Astrocyte of the cerebellum (primary cell): ENCODE results near the gene SIK1.

ENCODE experiments used
- DNase-seq: peaks from one replicate; pipeline ENCODE4 v3.0.0-alpha.2; 2011; ENCODE audit warnings: low read depth
- H3K4me3 ChIP-seq: 2 replicates; pipeline ENCODE4 v1.5.1; 2011; ENCODE audit warnings: mild to moderate bottlenecking, low read depth, low read length, moderate library complexity
- in situ Hi-C: cut with HindIII; loops from 2 replicates; pipeline ENCODE4 v1.10.0; 2017; ENCODE audit warnings: low sequenced_read_pairs
- TF ChIP-seq, protein P1 (sequence below): IDR thresholded peaks from 2 replicates; pipeline ENCODE4 v1.5.1; 2012; ENCODE audit warnings: low read length, low read depth, moderate library complexity, mild to moderate bottlenecking; ENCODE audit errors: missing control alignments

SIK1 gene

DNA sequence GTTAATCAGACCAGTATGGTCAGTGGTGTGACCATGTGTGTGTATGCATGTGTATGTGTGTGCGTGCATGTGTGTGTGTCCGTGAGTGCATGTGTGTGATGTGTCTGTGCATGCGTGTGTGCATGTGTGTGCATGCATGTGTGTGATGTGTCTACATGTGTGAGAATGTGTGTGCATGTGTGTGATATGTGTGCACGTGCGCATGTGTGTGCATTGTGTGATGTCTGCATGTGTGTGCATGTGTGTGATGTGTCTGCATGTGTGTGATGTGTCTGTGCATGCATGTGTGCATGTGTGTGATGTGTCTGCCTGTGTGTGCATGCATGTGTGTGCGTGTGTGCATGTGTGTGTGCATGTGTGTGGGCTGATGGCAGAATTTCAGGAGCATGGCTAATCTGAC lies 58.2 kb downstream of the SIK1 start:
- TF ChIP-seq, protein P1, sequence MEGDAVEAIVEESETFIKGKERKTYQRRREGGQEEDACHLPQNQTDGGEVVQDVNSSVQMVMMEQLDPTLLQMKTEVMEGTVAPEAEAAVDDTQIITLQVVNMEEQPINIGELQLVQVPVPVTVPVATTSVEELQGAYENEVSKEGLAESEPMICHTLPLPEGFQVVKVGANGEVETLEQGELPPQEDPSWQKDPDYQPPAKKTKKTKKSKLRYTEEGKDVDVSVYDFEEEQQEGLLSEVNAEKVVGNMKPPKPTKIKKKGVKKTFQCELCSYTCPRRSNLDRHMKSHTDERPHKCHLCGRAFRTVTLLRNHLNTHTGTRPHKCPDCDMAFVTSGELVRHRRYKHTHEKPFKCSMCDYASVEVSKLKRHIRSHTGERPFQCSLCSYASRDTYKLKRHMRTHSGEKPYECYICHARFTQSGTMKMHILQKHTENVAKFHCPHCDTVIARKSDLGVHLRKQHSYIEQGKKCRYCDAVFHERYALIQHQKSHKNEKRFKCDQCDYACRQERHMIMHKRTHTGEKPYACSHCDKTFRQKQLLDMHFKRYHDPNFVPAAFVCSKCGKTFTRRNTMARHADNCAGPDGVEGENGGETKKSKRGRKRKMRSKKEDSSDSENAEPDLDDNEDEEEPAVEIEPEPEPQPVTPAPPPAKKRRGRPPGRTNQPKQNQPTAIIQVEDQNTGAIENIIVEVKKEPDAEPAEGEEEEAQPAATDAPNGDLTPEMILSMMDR: no peak
- in situ Hi-C loops: no loop called here
- no peak for DNase-seq
- H3K4me3 ChIP-seq: no peak overlapping the region

DNA sequence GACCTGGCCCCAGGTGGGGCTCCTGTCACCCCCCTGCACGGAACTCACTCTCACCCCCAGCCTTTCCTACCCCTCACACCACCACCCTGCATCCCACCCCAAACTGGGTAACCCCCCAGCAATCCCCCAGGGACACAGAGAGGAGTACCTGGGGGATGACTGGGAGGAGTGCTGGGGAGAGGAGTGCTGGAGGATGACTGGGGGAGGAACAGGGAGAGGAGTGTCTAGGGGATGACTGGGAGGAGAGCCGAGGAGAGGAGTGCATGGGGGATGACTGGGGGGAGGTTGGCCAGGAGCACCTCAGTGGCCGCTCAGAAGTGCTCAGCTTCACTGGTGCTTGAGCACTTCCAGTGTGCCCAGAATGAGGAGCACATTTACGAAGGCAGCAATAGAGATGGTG lies 59.1 kb downstream of the SIK1 start:
- no peak overlapping the region for H3K4me3 ChIP-seq
- DNase-seq: no peak
- in situ Hi-C loops: no loop called here
- TF ChIP-seq, protein P1: no peak

DNA sequence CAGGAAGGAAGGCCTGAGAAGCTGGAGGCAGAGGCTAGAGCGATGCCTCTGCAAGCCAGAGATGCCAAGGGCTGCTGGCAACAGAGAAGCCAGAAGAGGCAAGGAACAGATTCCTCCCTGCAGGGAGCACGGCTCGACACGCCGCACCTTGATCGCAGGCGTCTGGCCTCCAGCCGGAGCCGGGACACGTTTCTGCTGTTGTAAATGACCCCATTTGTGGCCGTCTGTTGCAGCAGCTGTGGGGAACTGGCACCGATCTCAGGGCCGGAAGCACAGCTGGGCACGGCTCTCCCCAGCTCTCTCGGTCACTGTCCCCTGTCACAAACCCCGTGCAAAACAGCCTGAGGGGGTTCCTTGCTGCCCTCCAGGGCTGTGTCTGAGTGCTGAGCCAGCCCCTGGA lies 59.6 kb downstream of the SIK1 start:
- TF ChIP-seq, protein P1: no peak
- in situ Hi-C loops: no loop called here
- H3K4me3 ChIP-seq: no peak overlapping the region
- DNase-seq: no peak

DNA sequence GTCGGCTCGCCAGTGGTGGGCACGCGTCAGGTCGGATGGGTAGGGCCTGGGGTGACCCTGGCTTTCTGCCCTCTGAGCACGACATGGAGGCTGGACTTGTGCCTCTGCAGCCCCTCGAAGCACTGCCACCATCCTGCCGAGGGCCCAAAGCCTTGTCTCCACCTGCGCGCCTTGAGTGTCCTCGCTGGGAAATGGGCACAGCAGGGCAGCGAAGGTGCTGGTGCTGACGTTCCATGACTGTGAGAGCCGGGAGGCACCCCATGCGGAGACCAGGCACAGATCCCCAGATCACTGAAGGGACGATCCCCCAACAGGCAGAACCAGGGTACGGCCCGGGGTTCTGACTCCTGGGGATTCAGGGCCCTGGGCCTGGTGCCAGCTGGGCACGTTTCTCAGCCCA lies 60.3 kb downstream of the SIK1 start:
- in situ Hi-C loops: no loop called here
- no peak overlapping the region for H3K4me3 ChIP-seq
- no peak for DNase-seq
- TF ChIP-seq, protein P1: no peak

DNA sequence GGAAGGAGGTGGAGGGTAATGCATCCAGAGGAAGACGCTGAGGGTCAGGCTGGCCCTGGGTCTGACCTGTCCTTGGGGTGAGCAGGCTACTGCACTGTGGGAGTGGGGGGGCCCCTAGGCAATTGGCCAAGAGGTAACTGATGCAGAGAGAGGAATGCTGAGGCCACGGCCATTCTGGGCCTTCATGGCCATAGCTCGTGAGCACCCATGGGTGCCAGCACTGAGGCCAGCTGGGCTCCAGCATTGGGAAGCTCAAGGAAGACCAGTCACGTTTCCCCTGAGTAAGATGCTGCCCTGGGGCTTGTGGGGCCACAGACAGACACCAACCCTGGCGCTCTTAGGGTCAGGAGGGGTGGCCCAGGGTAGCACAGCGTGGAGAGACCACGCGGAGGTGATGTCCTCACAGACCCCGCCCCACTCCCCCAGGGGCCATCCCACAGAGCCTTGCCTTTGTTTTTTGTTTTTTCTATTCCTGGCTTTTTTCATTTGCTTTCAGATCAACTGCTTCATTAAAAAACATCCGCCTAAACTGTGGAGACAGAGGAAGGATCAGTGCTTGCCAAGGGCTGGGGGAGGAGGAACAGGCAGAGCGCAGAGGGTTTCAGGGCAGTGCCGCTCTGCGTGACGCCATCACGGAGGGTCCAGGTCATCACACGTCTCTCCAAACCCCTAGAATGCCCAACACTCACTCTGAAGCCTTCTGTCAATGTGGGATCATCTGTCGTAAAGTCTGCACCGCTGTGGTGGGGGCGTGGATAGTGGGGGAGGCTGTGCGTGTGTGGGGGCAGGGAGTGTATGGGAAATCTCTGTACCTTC lies 61.1 kb downstream of the SIK1 start:
- no peak for DNase-seq
- in situ Hi-C loops: no loop called here
- no peak overlapping the region for H3K4me3 ChIP-seq
- TF ChIP-seq, protein P1: no peak

DNA sequence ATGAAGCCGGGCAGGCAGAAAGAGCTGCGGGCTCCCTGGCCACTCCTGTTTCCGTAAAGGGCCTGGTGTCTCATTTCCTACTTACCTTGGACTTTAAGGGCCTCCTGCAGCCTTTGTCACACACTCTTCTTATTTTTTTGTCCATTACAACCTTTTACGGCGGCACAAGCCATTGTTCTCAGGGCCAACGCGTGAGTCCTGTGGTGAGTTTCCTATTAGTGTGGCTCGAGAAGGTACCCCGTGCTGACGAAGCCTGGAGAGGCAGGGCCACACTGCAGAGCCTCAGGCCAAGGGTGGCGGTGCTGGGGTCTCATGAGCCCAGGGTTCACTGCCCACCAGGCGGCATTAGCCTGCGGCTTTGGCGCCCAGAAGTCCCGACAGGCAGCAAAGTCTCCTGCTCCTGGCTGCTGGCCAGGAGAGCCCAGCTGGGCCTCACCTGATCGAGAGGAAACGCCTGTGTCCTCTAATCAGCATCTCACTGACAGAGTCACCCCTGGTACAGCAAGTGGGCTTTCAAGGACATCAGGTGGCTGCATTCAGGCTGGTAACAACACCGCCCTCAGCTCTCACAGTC lies 62.0 kb downstream of the SIK1 start:
- DNase-seq: no peak

More for the DNA sequence above, 62.0 kb downstream of the SIK1 start:
- TF ChIP-seq, protein P1: no peak
- in situ Hi-C loops: no loop called here
- H3K4me3 ChIP-seq: no peak overlapping the region
